WTC11 (cell line): ENCODE measurements around the gene LYL1. TPM values are rescaled to one million over a fixed set of nuclear protein-coding genes. Genes with fewer than 3 reads are reported as not detected.

ENCODE experiments used
- ATAC-seq: fragments of 200-7000 bp; cut with Tn5 transposase; 2 replicates; pipeline ENCODE4 v1.10.0; 2021; ENCODE audit warnings: mild to moderate bottlenecking, moderate library complexity
- CTCF ChIA-PET: fragments of 300-600 bp; sonication (Branson Sonifier 250); formaldehyde crosslinking; loops from one replicate; lab custom pipeline; 2021; ENCODE audit warnings: antibody characterized with exemption; lab: Charles Lee
- POLR2A ChIA-PET: fragments of 350-600 bp; sonication (Branson Sonifier 250); formaldehyde crosslinking; loops from one replicate; lab custom pipeline; 2021; ENCODE audit warnings: antibody characterized with exemption; lab: Charles Lee
- DNase-seq: peaks from one replicate; pipeline ENCODE4 v3.0.0; 2021; ENCODE audit warnings: low spot score
- H3K27ac Mint-ChIP-seq: 2 replicates; pipeline ENCODE4 v1.8.0; 2021; ENCODE audit warnings: mixed read lengths
- H3K27me3 Mint-ChIP-seq: 2 replicates; pipeline ENCODE4 v1.8.0; 2021; ENCODE audit warnings: low read depth, mild to moderate bottlenecking, moderate library complexity, mixed read lengths
- H3K36me3 Mint-ChIP-seq: 2 replicates; pipeline ENCODE4 v1.8.0; 2021; ENCODE audit warnings: mixed read lengths
- H3K4me1 Mint-ChIP-seq: 2 replicates; pipeline ENCODE4 v1.8.0; 2022; ENCODE audit warnings: mixed read lengths
- H3K4me3 Mint-ChIP-seq: 2 replicates; pipeline ENCODE4 v1.8.0; 2021; ENCODE audit warnings: mild to moderate bottlenecking, moderate library complexity, mixed read lengths
- H3K9me3 Mint-ChIP-seq: 2 replicates; pipeline ENCODE4 v1.8.0; 2021; ENCODE audit warnings: mixed read lengths
- CREB1 ChIP-seq: sonication (generic); formaldehyde crosslinking; IDR thresholded peaks from 2 replicates; pipeline ENCODE4 v1.8.0; 2023; ENCODE audit warnings: mild to moderate bottlenecking, missing genetic modification reagents
- HMGA2 ChIP-seq: fragments of 250-450 bp; sonication (Bioruptor Pico); IDR thresholded peaks from 2 replicates; pipeline ENCODE4 v1.4.0; 2021; ENCODE audit warnings: mild to moderate bottlenecking, moderate library complexity
- JUN ChIP-seq: sonication (generic); formaldehyde crosslinking; IDR thresholded peaks from 2 replicates; pipeline ENCODE4 v1.8.0; 2023; ENCODE audit warnings: mild to moderate bottlenecking, missing genetic modification reagents
- MYBL2 ChIP-seq: sonication (generic); formaldehyde crosslinking; IDR thresholded peaks from 2 replicates; pipeline ENCODE4 v1.8.1; 2023; ENCODE audit warnings: mild to moderate bottlenecking, moderate library complexity, missing genetic modification reagents
- NR2C2 ChIP-seq: sonication (generic); formaldehyde crosslinking; IDR thresholded peaks from 2 replicates; pipeline ENCODE4 v1.8.0; 2022; ENCODE audit warnings: mild to moderate bottlenecking, missing genetic modification reagents
- OVOL2 ChIP-seq: fragments of 250-450 bp; sonication (Bioruptor Pico); IDR thresholded peaks from 2 replicates; pipeline ENCODE4 v1.9.0; 2021; ENCODE audit warnings: mild to moderate bottlenecking, borderline replicate concordance
- RELA ChIP-seq: sonication (generic); formaldehyde crosslinking; IDR thresholded peaks from 2 replicates; pipeline ENCODE4 v1.8.1; 2022; ENCODE audit warnings: missing genetic modification reagents, mild to moderate bottlenecking, borderline replicate concordance
- SP1 ChIP-seq: sonication (generic); formaldehyde crosslinking; conservative IDR thresholded peaks from 2 replicates; pipeline ENCODE4 v1.8.1; 2022; ENCODE audit warnings: missing genetic modification reagents
- TEAD1 ChIP-seq: sonication (generic); formaldehyde crosslinking; IDR thresholded peaks from 2 replicates; pipeline ENCODE4 v1.8.0; 2022; ENCODE audit warnings: mild to moderate bottlenecking, missing genetic modification reagents
- TP53 ChIP-seq: sonication (generic); formaldehyde crosslinking; IDR thresholded peaks from 2 replicates; pipeline ENCODE4 v1.8.1; 2023; ENCODE audit warnings: mild to moderate bottlenecking, missing genetic modification reagents
- USF1 ChIP-seq: sonication (generic); formaldehyde crosslinking; IDR thresholded peaks from 2 replicates; pipeline ENCODE4 v1.8.0; 2022; ENCODE audit warnings: mild to moderate bottlenecking, missing genetic modification reagents
- ZBTB21 ChIP-seq: sonication (generic); formaldehyde crosslinking; IDR thresholded peaks from 2 replicates; pipeline ENCODE4 v1.8.1; 2023; ENCODE audit warnings: mild to moderate bottlenecking, missing genetic modification reagents, borderline replicate concordance
- ZNF121 ChIP-seq: sonication (generic); formaldehyde crosslinking; IDR thresholded peaks from 2 replicates; pipeline ENCODE4 v1.8.0; 2023; ENCODE audit warnings: missing genetic modification reagents
- ZNF219 ChIP-seq: sonication (generic); formaldehyde crosslinking; IDR thresholded peaks from 2 replicates; pipeline ENCODE4 v1.8.0; 2023; ENCODE audit warnings: missing genetic modification reagents, mild to moderate bottlenecking, borderline replicate concordance
- ZNF423 ChIP-seq: fragments of 250-450 bp; sonication (Bioruptor Pico); IDR thresholded peaks from 2 replicates; pipeline ENCODE4 v2.1.2; 2022; ENCODE audit warnings: mild to moderate bottlenecking, moderate library complexity
- ZNF671 ChIP-seq: fragments of 250-450 bp; sonication (Bioruptor Pico); IDR thresholded peaks from 2 replicates; pipeline ENCODE4 v1.8.0; 2021; ENCODE audit warnings: mild to moderate bottlenecking
- total RNA-seq: library from RNA; stranded (reverse); gene quantifications from 3 replicates; pipeline ENCODE4 v1.2.3, GENCODE V29; 2021
- TF ChIP-seq, protein P1 (sequence below): fragments of 250-450 bp; sonication (Bioruptor Pico); conservative IDR thresholded peaks from 2 replicates; pipeline ENCODE4 v1.9.0; 2021; ENCODE audit warnings: mild to moderate bottlenecking
- TF ChIP-seq, protein P2 (sequence below): sonication (generic); formaldehyde crosslinking; IDR thresholded peaks from 2 replicates; pipeline ENCODE4 v1.8.0; 2022; ENCODE audit warnings: mild to moderate bottlenecking, missing genetic modification reagents
- TF ChIP-seq, protein P3 (sequence below): fragments of 200-600 bp; IDR thresholded peaks from 2 replicates; pipeline ENCODE4 v1.8.0; 2022; ENCODE audit warnings: antibody characterized with exemption
- TF ChIP-seq, protein P4 (sequence below): fragments of 250-450 bp; sonication (Bioruptor Pico); IDR thresholded peaks from 2 replicates; pipeline ENCODE4 v2.1.2; 2022; ENCODE audit warnings: mild to moderate bottlenecking, moderate library complexity
- TF ChIP-seq, protein P5 (sequence below): sonication (generic); formaldehyde crosslinking; IDR thresholded peaks from 2 replicates; pipeline ENCODE4 v1.8.1; 2023; ENCODE audit warnings: mild to moderate bottlenecking, missing genetic modification reagents, moderate library complexity
- TF ChIP-seq, protein P6 (sequence below): sonication (generic); formaldehyde crosslinking; IDR thresholded peaks from 2 replicates; pipeline ENCODE4 v1.8.0; 2023; ENCODE audit warnings: mild to moderate bottlenecking, missing genetic modification reagents

The LYL1 gene
- total RNA-seq, 1 experiment from 2014 or later: 1.2 TPM

- TF ChIP-seq, protein P1, sequence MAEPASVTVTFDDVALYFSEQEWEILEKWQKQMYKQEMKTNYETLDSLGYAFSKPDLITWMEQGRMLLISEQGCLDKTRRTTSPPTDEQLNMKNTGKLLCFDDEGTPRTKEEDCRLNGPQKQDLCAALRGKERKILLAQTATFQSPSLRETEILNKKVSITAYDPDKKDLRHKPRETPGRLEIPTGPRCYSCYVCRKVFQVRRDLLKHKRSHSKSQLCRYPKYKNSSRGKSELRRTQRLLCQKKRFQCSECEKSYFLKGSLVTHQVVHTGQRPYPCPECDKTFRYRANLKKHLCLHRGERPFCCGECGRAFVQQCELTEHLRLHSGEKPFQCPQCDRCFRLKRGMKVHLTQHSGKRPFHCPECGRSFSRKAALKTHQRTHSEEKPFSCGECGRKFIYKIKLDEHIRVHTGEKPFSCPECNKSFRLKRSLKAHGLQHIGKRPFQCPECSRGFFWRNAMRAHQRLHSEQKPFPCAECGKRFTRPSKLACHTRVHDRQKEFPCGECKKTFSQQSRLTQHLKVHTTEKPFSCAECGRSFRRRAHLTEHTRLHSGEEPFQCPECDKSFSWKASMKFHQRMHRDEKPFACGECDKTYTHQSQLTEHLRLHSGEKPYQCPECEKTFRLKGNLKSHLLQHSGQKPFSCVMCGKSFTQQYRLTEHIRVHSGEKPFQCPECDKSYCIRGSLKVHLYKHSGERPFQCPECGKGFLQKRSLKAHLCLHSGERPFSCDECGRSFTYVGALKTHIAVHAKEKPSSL: no peak
These were observed 17.0 kb upstream of the LYL1 start (continued) for GRCh38 chr19:13119627-13120026.

GRCh38 chr19:13118424-13119193 is 16.0 kb upstream of the LYL1 start:
- H3K27ac Mint-ChIP-seq: no peak overlapping the region
- H3K36me3 Mint-ChIP-seq: peaks cover 11% of the 10 kb centered on the region; the same call in 1 of the 2 replicates
- TF ChIP-seq ZNF219 (CRISPR knock-in tag) (no peak), JUN (CRISPR knock-in tag) (peak; percentile 82; the same call in 1 of the 2 replicates), TEAD1 (no peak), MYBL2 (CRISPR knock-in tag) (0 out of 2 replicates have a peak, but pooled peaks have one; percentile 21), ZNF423 (CRISPR knock-in tag) (no peak), ZBTB21 (CRISPR knock-in tag) (no peak), CREB1 (CRISPR knock-in tag) (no peak), HMGA2 (no peak), OVOL2 (CRISPR knock-in tag) (no peak), SP1 (CRISPR knock-in tag) (peak; percentile 83), ZNF671 (CRISPR knock-in tag) (no peak), USF1 (CRISPR knock-in tag) (0 out of 2 replicates have a peak, but pooled peaks have one; percentile 11), TP53 (CRISPR knock-in tag) (0 out of 2 replicates have a peak, but pooled peaks have one; percentile 25), RELA (CRISPR knock-in tag) (no peak), ZNF121 (no peak), NR2C2 (CRISPR knock-in tag) (no peak)
- TF ChIP-seq, protein P2, sequence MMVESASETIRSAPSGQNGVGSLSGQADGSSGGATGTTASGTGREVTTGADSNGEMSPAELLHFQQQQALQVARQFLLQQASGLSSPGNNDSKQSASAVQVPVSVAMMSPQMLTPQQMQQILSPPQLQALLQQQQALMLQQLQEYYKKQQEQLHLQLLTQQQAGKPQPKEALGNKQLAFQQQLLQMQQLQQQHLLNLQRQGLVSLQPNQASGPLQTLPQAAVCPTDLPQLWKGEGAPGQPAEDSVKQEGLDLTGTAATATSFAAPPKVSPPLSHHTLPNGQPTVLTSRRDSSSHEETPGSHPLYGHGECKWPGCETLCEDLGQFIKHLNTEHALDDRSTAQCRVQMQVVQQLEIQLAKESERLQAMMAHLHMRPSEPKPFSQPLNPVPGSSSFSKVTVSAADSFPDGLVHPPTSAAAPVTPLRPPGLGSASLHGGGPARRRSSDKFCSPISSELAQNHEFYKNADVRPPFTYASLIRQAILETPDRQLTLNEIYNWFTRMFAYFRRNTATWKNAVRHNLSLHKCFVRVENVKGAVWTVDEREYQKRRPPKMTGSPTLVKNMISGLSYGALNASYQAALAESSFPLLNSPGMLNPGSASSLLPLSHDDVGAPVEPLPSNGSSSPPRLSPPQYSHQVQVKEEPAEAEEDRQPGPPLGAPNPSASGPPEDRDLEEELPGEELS (CRISPR knock-in tag): no peak
- TF ChIP-seq, protein P3, sequence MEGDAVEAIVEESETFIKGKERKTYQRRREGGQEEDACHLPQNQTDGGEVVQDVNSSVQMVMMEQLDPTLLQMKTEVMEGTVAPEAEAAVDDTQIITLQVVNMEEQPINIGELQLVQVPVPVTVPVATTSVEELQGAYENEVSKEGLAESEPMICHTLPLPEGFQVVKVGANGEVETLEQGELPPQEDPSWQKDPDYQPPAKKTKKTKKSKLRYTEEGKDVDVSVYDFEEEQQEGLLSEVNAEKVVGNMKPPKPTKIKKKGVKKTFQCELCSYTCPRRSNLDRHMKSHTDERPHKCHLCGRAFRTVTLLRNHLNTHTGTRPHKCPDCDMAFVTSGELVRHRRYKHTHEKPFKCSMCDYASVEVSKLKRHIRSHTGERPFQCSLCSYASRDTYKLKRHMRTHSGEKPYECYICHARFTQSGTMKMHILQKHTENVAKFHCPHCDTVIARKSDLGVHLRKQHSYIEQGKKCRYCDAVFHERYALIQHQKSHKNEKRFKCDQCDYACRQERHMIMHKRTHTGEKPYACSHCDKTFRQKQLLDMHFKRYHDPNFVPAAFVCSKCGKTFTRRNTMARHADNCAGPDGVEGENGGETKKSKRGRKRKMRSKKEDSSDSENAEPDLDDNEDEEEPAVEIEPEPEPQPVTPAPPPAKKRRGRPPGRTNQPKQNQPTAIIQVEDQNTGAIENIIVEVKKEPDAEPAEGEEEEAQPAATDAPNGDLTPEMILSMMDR: no peak
- TF ChIP-seq, protein P4, sequence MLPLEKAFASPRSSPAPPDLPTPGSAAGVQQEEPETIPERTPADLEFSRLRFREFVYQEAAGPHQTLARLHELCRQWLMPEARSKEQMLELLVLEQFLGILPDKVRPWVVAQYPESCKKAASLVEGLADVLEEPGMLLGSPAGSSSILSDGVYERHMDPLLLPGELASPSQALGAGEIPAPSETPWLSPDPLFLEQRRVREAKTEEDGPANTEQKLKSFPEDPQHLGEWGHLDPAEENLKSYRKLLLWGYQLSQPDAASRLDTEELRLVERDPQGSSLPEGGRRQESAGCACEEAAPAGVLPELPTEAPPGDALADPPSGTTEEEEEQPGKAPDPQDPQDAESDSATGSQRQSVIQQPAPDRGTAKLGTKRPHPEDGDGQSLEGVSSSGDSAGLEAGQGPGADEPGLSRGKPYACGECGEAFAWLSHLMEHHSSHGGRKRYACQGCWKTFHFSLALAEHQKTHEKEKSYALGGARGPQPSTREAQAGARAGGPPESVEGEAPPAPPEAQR (CRISPR knock-in tag): no peak
- TF ChIP-seq, protein P5, sequence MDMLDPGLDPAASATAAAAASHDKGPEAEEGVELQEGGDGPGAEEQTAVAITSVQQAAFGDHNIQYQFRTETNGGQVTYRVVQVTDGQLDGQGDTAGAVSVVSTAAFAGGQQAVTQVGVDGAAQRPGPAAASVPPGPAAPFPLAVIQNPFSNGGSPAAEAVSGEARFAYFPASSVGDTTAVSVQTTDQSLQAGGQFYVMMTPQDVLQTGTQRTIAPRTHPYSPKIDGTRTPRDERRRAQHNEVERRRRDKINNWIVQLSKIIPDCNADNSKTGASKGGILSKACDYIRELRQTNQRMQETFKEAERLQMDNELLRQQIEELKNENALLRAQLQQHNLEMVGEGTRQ (CRISPR knock-in tag): peak; percentile 61
- TF ChIP-seq, protein P6, sequence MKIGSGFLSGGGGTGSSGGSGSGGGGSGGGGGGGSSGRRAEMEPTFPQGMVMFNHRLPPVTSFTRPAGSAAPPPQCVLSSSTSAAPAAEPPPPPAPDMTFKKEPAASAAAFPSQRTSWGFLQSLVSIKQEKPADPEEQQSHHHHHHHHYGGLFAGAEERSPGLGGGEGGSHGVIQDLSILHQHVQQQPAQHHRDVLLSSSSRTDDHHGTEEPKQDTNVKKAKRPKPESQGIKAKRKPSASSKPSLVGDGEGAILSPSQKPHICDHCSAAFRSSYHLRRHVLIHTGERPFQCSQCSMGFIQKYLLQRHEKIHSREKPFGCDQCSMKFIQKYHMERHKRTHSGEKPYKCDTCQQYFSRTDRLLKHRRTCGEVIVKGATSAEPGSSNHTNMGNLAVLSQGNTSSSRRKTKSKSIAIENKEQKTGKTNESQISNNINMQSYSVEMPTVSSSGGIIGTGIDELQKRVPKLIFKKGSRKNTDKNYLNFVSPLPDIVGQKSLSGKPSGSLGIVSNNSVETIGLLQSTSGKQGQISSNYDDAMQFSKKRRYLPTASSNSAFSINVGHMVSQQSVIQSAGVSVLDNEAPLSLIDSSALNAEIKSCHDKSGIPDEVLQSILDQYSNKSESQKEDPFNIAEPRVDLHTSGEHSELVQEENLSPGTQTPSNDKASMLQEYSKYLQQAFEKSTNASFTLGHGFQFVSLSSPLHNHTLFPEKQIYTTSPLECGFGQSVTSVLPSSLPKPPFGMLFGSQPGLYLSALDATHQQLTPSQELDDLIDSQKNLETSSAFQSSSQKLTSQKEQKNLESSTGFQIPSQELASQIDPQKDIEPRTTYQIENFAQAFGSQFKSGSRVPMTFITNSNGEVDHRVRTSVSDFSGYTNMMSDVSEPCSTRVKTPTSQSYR: peak; percentile 85

More at GRCh38 chr19:13118424-13119193, 16.0 kb upstream of the LYL1 start:
- H3K9me3 Mint-ChIP-seq: no peaks in the 10 kb centered on the region
- peak overlapping the region; percentile 77 for H3K4me3 Mint-ChIP-seq
- H3K27me3 Mint-ChIP-seq: no peaks in the 10 kb centered on the region; the same call in 1 of the 2 replicates
- ATAC-seq (peak; percentile 77), DNase-seq (peak; percentile 96)
- peaks cover 57% of the 10 kb centered on the region for H3K4me1 Mint-ChIP-seq
- ChIA-PET POLR2A (interaction anchor here (0.7 to 3.3 kb wide), 9 partner anchors 14 to 228 kb away, joined by 3 to 30 read pairs (median 5); partner anchors contain the start of genes GCDH, IER2 and STX10), CTCF (interaction anchor here (0.7 to 3.7 kb wide), 14 partner anchors 10 to 153 kb away, joined by 3 to 16 read pairs (median 6); partner anchors contain the start of genes IER2 and STX10)
